Subcutaneous adipose tissue (tissue), 4 donors: Measurements from ENCODE around the gene MOB3A. TPM values are rescaled to one million over a fixed set of nuclear protein-coding genes. Genes with fewer than 3 reads are reported as not detected.

ENCODE experiments used
- total RNA-seq, 4 donors: library from RNA; depleted of rRNA; stranded (reverse); fragments of >200 nt; gene quantifications; one replicate each; pipeline ENCODE4 v1.1.0, GENCODE V29; 2016
- TF ChIP-seq, protein P1 (sequence below): fragments of 450-650 bp; IDR thresholded peaks from one replicate; pipeline ENCODE4 v1.5.1; 2016; ENCODE audit warnings: low read depth, mild to moderate bottlenecking, control low read depth, antibody characterized with exemption, moderate library complexity

MOB3A gene
- total RNA-seq, 4 donors from 2014 or later = 27.9 to 53.3 (median 46.5) TPM

DNA sequence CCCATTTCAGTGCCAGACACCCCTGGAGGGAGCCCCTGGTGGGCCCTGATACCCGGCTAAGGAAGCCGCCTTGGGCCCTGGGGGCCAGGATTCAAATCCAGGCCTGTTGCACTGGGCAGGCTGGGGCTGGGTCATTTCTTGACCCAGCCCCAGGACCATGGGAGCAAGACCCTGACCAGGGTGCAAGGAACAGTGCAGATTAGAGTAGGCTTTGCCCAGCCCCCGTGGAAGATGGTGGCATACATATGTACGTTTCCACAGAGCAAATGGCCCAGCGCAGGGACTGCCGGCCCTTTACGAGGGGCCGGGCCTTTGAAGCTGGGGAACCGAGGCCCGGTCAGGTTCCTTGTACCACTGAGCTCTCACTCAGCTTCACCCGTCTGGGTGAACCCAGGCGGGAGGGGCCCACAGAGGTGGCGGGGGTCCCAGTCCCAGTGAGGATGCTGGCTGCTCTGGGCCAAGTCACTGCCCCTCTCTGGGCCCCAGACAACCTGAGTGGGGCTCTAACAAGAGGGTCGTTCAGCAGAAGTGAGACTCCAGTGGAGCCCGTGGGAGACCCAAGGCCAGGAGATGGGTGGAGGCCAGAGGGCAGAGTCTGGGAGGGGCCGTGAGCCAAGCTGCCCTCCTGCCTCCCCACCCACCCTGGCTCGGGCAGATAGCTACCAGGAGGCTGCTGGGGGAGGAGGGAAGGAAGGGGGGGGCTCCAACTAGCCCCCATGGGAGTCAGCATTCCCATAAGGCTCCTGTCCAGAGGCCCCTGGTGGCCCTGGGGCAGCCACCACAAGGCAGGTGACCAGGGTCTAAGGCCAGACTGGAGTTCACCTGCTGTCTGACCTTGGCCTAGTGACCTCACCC, 47.8 kb downstream of the MOB3A start:
- TF ChIP-seq, protein P1, sequence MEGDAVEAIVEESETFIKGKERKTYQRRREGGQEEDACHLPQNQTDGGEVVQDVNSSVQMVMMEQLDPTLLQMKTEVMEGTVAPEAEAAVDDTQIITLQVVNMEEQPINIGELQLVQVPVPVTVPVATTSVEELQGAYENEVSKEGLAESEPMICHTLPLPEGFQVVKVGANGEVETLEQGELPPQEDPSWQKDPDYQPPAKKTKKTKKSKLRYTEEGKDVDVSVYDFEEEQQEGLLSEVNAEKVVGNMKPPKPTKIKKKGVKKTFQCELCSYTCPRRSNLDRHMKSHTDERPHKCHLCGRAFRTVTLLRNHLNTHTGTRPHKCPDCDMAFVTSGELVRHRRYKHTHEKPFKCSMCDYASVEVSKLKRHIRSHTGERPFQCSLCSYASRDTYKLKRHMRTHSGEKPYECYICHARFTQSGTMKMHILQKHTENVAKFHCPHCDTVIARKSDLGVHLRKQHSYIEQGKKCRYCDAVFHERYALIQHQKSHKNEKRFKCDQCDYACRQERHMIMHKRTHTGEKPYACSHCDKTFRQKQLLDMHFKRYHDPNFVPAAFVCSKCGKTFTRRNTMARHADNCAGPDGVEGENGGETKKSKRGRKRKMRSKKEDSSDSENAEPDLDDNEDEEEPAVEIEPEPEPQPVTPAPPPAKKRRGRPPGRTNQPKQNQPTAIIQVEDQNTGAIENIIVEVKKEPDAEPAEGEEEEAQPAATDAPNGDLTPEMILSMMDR = no peak

DNA sequence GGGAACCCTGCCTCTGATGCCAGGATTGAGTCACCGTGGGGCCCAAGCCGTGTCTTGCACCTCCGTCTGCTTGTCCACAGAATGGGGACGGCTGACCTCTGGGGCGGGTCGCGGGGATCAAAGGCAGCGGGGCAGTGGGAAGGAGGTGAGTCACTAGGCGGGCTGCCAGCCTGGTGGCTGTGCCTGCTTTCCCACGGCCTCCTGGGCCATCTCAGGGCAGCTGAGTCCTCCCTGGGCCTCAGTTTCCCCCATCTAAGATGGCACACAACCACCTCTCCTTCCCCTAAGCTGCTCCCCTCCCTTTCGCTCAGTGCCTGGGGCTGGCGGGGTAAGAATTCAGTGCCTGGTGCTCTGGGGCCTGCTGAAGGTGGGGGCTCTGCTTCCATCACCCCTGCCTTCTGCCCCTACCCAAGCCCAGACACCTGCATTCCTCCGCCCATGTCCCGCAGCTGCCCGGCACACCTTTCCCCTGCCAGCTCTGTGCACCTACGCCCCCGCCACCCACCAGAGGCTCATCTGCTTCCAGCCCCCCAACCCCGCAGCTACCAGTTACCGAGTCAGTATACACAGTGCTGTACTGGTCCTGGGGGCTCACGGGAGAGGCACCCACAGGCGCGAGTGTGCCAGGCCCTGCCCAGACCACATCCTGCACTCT, 48.5 kb downstream of the MOB3A start:
- TF ChIP-seq, protein P1 = no peak

DNA sequence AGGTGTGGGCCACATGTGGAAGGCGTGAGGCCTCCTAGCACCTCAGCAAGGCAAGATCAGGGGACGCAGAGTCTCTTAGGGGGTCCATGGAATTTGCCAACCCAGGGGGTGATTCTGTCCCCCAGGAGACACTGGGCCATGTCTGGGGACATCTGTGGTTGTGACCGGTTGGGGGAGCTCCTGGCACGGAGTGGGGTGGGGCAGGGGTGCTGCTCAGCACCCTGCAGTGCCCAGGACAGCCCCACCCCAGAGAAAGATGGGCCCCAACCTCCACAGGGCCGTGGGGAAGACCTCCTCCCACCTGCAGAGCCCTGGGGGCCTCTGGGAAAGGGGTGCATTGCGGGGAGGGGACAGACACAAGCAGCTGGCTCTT, 49.1 kb downstream of the MOB3A start:
- TF ChIP-seq, protein P1 = no peak

- TF ChIP-seq, protein P1 = no peak
These were observed 49.8 kb downstream of the MOB3A start for GRCh38 chr19:2046046-2046907.

DNA sequence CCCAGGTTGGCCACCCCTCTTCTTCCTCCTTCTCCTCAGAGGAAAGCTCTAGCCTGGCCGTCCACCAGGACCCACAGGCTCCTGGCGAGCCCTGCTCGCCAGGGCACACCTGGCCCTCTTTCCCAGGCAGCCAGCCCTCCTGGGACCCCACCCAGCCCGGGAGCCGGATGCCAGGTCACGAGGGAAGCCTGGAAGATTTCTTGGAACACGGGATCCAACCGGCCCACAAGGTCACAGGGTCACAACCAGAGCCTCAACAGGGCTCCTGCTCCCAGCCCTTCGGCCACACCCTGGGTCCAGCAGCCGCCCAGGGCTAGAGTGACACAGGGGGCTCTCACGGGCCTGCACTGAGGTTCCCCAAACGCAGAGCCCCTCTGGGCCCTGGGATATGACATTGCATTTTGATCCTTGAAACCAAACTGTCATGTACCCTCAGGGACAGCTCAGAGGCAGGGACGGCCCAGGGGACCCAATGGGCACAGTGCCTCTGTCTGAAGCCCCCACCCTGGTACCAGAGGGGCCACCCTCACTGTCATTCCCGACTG, 50.6 kb downstream of the MOB3A start:
- TF ChIP-seq, protein P1 = no peak

DNA sequence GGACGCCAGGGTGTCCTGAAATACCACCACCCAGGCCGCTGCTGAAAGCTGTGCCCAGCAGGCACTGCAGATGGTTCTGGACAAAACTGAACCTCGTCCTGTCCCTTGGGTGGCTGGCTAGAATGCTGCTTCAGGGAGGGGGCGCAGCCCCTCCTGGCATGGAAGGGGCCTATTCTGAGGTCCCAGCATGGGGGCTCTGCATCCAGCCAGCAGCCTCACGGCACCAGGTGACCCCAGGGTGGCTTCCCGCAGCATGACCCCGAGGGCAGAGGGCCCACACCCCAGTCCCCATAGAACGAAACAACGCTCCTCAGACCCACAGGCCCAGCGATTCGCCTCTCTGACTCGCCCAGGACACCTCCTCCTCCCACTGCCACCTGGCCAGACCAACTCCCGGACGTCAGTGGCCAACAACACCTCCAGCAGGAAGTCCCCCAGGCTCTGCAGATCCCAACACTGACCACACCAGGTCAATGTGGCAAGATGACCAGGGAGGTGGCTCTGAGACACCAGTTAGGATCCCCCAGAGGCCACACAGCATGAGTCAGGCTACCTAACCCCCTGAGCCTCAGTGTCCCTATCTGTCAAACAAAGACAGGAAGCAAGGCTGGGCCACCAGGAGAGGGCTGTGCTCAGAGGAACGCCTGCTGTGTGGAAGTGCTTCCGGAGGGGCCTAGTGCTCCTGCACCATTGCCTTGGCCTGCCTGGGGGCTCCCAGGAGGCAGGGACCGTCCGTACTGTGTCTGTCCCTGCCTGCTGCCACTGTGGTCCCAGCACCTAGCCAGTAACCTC, 51.2 kb downstream of the MOB3A start:
- TF ChIP-seq, protein P1 = no peak
